Mesendoderm (in vitro differentiated cells): ENCODE data around the gene SLC38A11.
A peak's percentile ranks its signal among the peaks of the same experiment; 100 is the strongest.

ENCODE experiments used
- DNase-seq: peaks from one replicate; pipeline ENCODE4 v3.0.0; 2013
- H2AK5ac ChIP-seq: 2 replicates; pipeline ENCODE4 v1.6.1; 2013; ENCODE audit warnings: low read length, inconsistent platforms
- H2BK120ac ChIP-seq: 2 replicates; pipeline ENCODE4 v1.6.1; 2013; ENCODE audit warnings: low read depth, mild to moderate bottlenecking, low read length, moderate library complexity, mixed read lengths
- H2BK15ac ChIP-seq: replicated peaks from 2 replicates; pipeline ENCODE4 v1.6.1; 2013; ENCODE audit warnings: low read depth, mild to moderate bottlenecking, moderate library complexity
- H2BK5ac ChIP-seq: 2 replicates; pipeline ENCODE4 v1.6.1; 2013; ENCODE audit warnings: low read length, inconsistent platforms
- H3K18ac ChIP-seq: 2 replicates; pipeline ENCODE4 v1.6.1; 2013; ENCODE audit warnings: mild to moderate bottlenecking, low read length, mixed read lengths
- H3K23ac ChIP-seq: one replicate; pipeline ENCODE4 v1.6.1; 2013; ENCODE audit warnings: low read length
- H3K27ac ChIP-seq: 2 replicates; pipeline ENCODE4 v1.5.1; 2013; ENCODE audit warnings: low read depth, mild to moderate bottlenecking, inconsistent platforms, low read length, moderate library complexity
- H3K27me3 ChIP-seq: 2 replicates; pipeline ENCODE4 v1.6.1; 2013; ENCODE audit warnings: low read length, control low read depth, mild to moderate bottlenecking, inconsistent platforms; ENCODE audit not compliant: insufficient read depth, poor library complexity
- H3K36me3 ChIP-seq: 2 replicates; pipeline ENCODE4 v1.6.1; 2013; ENCODE audit warnings: low read length, inconsistent platforms; ENCODE audit not compliant: control insufficient read depth, insufficient read depth
- H3K4ac ChIP-seq: one replicate; pipeline ENCODE4 v1.6.1; 2013; ENCODE audit warnings: low read depth, mild to moderate bottlenecking, low read length, moderate library complexity
- H3K4me1 ChIP-seq: 2 replicates; pipeline ENCODE4 v1.6.1; 2013; ENCODE audit warnings: low read depth, low read length, inconsistent platforms; ENCODE audit not compliant: control insufficient read depth
- H3K4me2 ChIP-seq: 2 replicates; pipeline ENCODE4 v1.6.1; 2013; ENCODE audit warnings: low read length
- H3K4me3 ChIP-seq: 2 replicates; pipeline ENCODE4 v1.5.1; 2013; ENCODE audit warnings: mild to moderate bottlenecking, low read length
- H3K56ac ChIP-seq: one replicate; pipeline ENCODE4 v1.6.1; 2013; ENCODE audit warnings: low read length
- H3K79me1 ChIP-seq: 2 replicates; pipeline ENCODE4 v1.6.1; 2013; ENCODE audit warnings: low read length, inconsistent platforms
- H3K79me2 ChIP-seq: 2 replicates; pipeline ENCODE4 v1.6.1; 2013; ENCODE audit warnings: mild to moderate bottlenecking, low read length; ENCODE audit not compliant: control insufficient read depth, insufficient read depth
- H3K9ac ChIP-seq: 2 replicates; pipeline ENCODE4 v1.6.1; 2013; ENCODE audit warnings: low read length, inconsistent platforms
- H4K5ac ChIP-seq: one replicate; pipeline ENCODE4 v1.6.1; 2013; ENCODE audit warnings: low read length
- H4K8ac ChIP-seq: one replicate; pipeline ENCODE4 v1.6.1; 2013; ENCODE audit warnings: low read depth, mild to moderate bottlenecking, control low read depth, low read length, moderate library complexity
- WGBS: extraction: QIAGEN DNeasy Blood & Tissue Kit; methylation state at CpG from one replicate; pipeline ENCODE4 v1.1.7; 2013; ENCODE audit warnings: low lambda C conversion rate, missing lambda C conversion rate; ENCODE audit not compliant: insufficient coverage; ENCODE audit errors: extremely low coverage; 5-methylcytosine and 5-hydroxymethylcytosine counted together

Gene SLC38A11

GRCh38 chr2:164917296-164917903 lies 37.9 kb downstream of the SLC38A11 start:
- DNase-seq, result peak; percentile 61
- H4K5ac ChIP-seq, result no peak overlapping the region
- peaks cover 7% of the 10 kb centered on the region for H3K4me1 ChIP-seq
- H3K79me2 ChIP-seq, result no peaks in the 10 kb centered on the region
- H3K4me2 ChIP-seq, result no peak overlapping the region
- H3K9ac ChIP-seq, result no peak overlapping the region
- H3K23ac ChIP-seq, result no peak overlapping the region
- no peak overlapping the region for H2BK15ac ChIP-seq
- H4K8ac ChIP-seq, result no peak overlapping the region
- H2BK5ac ChIP-seq, result no peak overlapping the region
- H3K27ac ChIP-seq, result no peak overlapping the region
- no peak overlapping the region for H3K4ac ChIP-seq
- no peak overlapping the region for H3K18ac ChIP-seq
- no CpG with 5 or more reads among the region's 3 CpGs for WGBS
- no peaks in the 10 kb centered on the region for H3K36me3 ChIP-seq
- H3K56ac ChIP-seq, result no peak overlapping the region
- H3K4me3 ChIP-seq, result no peak overlapping the region
- no peaks in the 10 kb centered on the region for H3K27me3 ChIP-seq
- H2BK120ac ChIP-seq, result no peak overlapping the region
- H3K79me1 ChIP-seq, result no peaks in the 10 kb centered on the region
- no peak overlapping the region for H2AK5ac ChIP-seq

GRCh38 chr2:164915566-164915965 lies 39.8 kb downstream of the SLC38A11 start:
- Histone ChIP-seq H3K4me3 (no peak overlapping the region), H4K5ac (no peak overlapping the region), H3K4me1 (peaks cover 7% of the 10 kb centered on the region), H3K9ac (no peak overlapping the region), H3K23ac (no peak overlapping the region), H2BK5ac (no peak overlapping the region), H2BK120ac (no peak overlapping the region), H3K36me3 (no peaks in the 10 kb centered on the region), H3K18ac (no peak overlapping the region), H3K79me1 (no peaks in the 10 kb centered on the region), H3K4me2 (no peak overlapping the region), H3K4ac (no peak overlapping the region), H4K8ac (no peak overlapping the region), H3K56ac (no peak overlapping the region), H2BK15ac (no peak overlapping the region), H3K79me2 (no peaks in the 10 kb centered on the region), H3K27me3 (no peaks in the 10 kb centered on the region), H2AK5ac (no peak overlapping the region), H3K27ac (no peak overlapping the region)
- no CpG with 5 or more reads among the region's 4 CpGs for WGBS
- DNase-seq, result no peak

- Histone ChIP-seq H3K27me3 (no peaks in the 10 kb centered on the region), H4K8ac (no peak overlapping the region), H3K4me2 (no peak overlapping the region), H4K5ac (no peak overlapping the region), H3K79me2 (no peaks in the 10 kb centered on the region), H3K18ac (no peak overlapping the region), H3K4me1 (peaks cover 7% of the 10 kb centered on the region), H3K9ac (no peak overlapping the region), H3K23ac (no peak overlapping the region), H3K27ac (no peak overlapping the region), H3K56ac (no peak overlapping the region), H3K79me1 (no peaks in the 10 kb centered on the region), H3K4me3 (no peak overlapping the region), H3K36me3 (no peaks in the 10 kb centered on the region), H2AK5ac (no peak overlapping the region), H2BK5ac (no peak overlapping the region), H2BK120ac (no peak overlapping the region), H3K4ac (no peak overlapping the region), H2BK15ac (no peak overlapping the region)
- peak; percentile 66 for DNase-seq
Measured at GRCh38 chr2:164913640-164914350, 41.5 kb downstream of the SLC38A11 start.

GRCh38 chr2:164913011-164913410 lies 42.3 kb downstream of the SLC38A11 start:
- Histone ChIP-seq H3K27me3 (no peaks in the 10 kb centered on the region), H3K4ac (no peak overlapping the region), H2BK120ac (no peak overlapping the region), H3K36me3 (no peaks in the 10 kb centered on the region), H3K4me2 (no peak overlapping the region), H3K9ac (no peak overlapping the region), H3K18ac (peak overlapping the region; percentile 51), H2AK5ac (no peak overlapping the region), H2BK5ac (no peak overlapping the region), H3K79me2 (no peaks in the 10 kb centered on the region), H3K4me1 (peaks cover 7% of the 10 kb centered on the region), H4K5ac (no peak overlapping the region), H3K56ac (no peak overlapping the region), H3K4me3 (no peak overlapping the region), H3K27ac (no peak overlapping the region), H2BK15ac (no peak overlapping the region), H3K23ac (no peak overlapping the region), H3K79me1 (no peaks in the 10 kb centered on the region), H4K8ac (no peak overlapping the region)
- peak; percentile 21 for DNase-seq
- no CpG with 5 or more reads among the region's 4 CpGs for WGBS

- Histone ChIP-seq H3K36me3 (no peaks in the 10 kb centered on the region), H3K4ac (no peak overlapping the region), H2BK120ac (no peak overlapping the region), H3K79me1 (no peaks in the 10 kb centered on the region), H4K5ac (no peak overlapping the region), H3K23ac (no peak overlapping the region), H3K4me3 (no peak overlapping the region), H2BK15ac (no peak overlapping the region), H3K79me2 (no peaks in the 10 kb centered on the region), H3K56ac (no peak overlapping the region), H3K9ac (no peak overlapping the region), H3K4me1 (peaks cover 7% of the 10 kb centered on the region), H4K8ac (no peak overlapping the region), H3K18ac (no peak overlapping the region), H2BK5ac (no peak overlapping the region), H3K4me2 (no peak overlapping the region), H3K27me3 (no peaks in the 10 kb centered on the region), H3K27ac (no peak overlapping the region), H2AK5ac (no peak overlapping the region)
- WGBS, result no CpG with 5 or more reads among the region's 1 CpG
- no peak for DNase-seq
Measured at GRCh38 chr2:164911832-164912231, 43.5 kb downstream of the SLC38A11 start.
